ENCODE results near the gene MPG.

MPG gene

DNA sequence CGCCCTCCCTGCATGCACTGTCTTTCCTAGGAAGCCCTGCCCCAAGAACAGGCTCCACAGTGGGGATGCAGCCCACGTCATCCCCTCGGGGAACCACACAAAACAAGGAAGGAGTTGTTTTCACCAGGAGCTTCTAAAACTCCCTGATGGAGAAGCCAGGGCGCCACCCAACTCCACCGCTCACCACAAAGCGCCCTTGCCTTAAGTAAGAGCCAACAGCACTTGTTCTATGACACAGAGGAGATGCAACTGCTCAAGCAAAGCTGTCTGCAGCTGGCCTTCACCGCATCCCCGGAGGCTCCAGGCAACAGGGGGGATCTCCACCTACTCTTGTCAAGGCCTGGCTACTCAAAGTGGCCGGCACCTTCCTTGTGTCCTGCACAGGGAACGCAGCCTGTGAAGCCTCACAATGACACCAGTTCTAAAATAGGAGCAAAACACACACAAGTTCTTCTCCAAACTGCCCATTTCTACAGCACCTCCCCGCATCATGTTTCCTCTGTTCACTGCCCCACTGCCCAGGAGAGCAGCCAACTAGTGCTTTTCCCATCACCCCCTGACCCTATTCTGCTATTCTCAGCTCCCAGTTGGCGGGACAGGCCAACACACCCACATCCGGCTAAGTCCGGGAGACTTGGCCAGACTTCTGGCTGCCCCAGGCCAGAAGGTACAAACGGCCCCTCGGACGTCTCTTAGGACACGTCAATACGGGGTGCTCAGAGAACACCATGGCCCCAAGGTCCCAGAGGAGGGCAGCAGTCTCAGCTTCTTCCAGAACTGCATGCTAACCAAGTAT, 24.2 kb downstream of the MPG start:
- TF ChIP-seq, protein P1, sequence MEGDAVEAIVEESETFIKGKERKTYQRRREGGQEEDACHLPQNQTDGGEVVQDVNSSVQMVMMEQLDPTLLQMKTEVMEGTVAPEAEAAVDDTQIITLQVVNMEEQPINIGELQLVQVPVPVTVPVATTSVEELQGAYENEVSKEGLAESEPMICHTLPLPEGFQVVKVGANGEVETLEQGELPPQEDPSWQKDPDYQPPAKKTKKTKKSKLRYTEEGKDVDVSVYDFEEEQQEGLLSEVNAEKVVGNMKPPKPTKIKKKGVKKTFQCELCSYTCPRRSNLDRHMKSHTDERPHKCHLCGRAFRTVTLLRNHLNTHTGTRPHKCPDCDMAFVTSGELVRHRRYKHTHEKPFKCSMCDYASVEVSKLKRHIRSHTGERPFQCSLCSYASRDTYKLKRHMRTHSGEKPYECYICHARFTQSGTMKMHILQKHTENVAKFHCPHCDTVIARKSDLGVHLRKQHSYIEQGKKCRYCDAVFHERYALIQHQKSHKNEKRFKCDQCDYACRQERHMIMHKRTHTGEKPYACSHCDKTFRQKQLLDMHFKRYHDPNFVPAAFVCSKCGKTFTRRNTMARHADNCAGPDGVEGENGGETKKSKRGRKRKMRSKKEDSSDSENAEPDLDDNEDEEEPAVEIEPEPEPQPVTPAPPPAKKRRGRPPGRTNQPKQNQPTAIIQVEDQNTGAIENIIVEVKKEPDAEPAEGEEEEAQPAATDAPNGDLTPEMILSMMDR (IDR thresholded peaks at IDR 0.05; ENCODE audit: control insufficient read depth, insufficient read depth, low read depth, low read length, missing control alignments) = no peak
- no peak for DNase-seq (ENCODE audit: low read depth)
- no peak overlapping the region for H3K4me3 ChIP-seq (ENCODE audit: control insufficient read depth, low read depth, low read length)

DNA sequence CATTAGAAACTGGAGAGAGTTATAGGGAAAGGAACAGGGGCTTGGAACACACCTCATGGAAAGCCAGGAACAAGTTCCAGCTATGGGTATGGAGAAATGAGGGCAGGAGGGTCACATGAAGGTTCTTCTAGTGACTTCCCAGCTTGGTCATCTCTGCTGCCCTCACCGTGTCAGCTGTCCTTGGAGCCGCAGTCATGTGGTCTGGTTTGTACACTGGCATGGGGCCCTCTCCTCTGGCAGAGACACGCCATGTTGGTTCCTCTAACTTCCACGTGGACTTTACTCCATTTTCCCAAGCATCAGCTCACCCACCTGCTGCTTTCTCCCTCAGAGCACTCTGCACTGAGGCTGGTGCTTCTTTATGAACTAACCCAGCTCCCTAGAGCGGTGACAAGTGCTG, 26.3 kb downstream of the MPG start:
- TF ChIP-seq, protein P1 (IDR thresholded peaks at IDR 0.05; ENCODE audit: control insufficient read depth, insufficient read depth, low read depth, low read length, missing control alignments) = no peak
- H3K4me3 ChIP-seq (ENCODE audit: control insufficient read depth, low read depth, low read length) = no peak overlapping the region
- DNase-seq (ENCODE audit: low read depth) = no peak

DNA sequence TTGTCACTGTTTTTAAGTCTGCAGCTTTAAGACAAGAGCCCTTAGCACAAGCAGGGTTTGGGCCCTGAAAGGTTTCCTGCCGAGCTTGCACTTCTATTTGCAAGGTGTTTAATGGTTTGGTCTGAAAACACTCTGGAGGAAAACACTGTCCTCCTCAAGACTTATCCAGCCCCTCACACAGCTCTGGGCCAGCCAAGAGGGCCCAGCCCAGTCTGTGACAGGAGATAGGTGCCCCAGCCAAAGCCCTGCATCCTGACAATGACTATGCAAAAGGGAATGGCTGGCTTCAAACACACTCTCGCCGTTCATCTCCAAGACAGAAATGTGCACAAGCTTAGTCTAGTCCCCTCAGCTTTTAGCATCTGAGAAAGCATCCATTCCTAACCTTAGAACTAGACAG, 26.9 kb downstream of the MPG start:
- H3K4me3 ChIP-seq (ENCODE audit: control insufficient read depth, low read depth, low read length) = no peak overlapping the region
- TF ChIP-seq, protein P1 (IDR thresholded peaks at IDR 0.05; ENCODE audit: control insufficient read depth, insufficient read depth, low read depth, low read length, missing control alignments) = no peak
- DNase-seq (ENCODE audit: low read depth) = no peak

DNA sequence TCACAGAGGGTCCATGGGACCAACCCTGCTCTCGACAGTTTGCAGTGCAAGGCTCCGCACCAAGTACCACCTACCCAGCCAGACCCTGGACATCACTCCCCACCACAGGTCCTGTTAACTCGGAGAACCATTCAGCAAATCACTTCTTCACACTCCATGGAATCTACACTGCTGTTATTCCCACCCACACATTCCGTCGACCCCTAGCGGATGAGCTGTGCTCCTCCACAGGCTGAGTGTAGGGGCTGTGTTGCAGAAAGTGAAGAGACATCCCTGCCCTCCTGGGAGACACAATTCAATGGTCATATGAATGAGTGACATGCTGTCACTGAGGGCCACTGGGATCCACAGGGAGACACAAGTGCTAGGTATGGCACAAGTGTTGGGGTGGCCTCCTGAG, 27.5 kb downstream of the MPG start:
- DNase-seq (ENCODE audit: low read depth) = no peak
- TF ChIP-seq, protein P1 (IDR thresholded peaks at IDR 0.05; ENCODE audit: control insufficient read depth, insufficient read depth, low read depth, low read length, missing control alignments) = no peak
- H3K4me3 ChIP-seq (ENCODE audit: control insufficient read depth, low read depth, low read length) = no peak overlapping the region

DNA sequence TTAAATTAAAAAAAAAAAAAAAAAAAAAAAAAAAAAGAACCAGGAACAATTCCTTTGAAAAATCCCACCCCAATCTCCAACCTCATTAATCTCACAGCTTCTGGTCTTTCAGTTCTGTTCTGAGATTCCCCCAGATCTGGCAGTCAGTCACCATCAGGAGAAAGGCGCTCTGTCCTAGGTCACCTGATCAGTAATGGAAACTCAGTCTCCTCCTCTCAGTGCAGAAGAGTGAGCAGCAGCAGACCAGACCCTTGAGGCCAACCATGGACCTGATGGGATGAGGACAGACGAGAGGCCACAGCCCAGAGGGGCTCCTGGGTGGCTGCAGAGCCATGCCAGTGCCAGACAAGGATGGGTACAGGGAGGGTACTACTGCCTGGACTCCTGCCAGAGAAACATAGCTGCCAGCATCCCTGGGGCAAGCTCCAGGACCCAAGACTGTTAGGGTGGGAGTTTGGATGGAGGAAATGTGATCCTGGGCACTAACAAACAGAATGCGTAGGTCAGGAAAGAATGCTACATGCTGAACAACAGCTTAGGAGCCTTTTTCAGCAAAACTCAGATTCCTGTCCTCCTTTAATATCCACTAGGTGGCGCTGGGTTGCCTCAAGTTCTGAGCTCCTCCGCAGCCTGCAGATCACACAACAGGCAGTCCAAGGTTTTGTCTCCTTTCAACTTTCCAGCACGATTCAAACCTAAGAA, 28.7 kb downstream of the MPG start:
- TF ChIP-seq, protein P1 (IDR thresholded peaks at IDR 0.05; ENCODE audit: control insufficient read depth, insufficient read depth, low read depth, low read length, missing control alignments) = peak; percentile 83
- peak; percentile 55 for DNase-seq (ENCODE audit: low read depth)

DNA sequence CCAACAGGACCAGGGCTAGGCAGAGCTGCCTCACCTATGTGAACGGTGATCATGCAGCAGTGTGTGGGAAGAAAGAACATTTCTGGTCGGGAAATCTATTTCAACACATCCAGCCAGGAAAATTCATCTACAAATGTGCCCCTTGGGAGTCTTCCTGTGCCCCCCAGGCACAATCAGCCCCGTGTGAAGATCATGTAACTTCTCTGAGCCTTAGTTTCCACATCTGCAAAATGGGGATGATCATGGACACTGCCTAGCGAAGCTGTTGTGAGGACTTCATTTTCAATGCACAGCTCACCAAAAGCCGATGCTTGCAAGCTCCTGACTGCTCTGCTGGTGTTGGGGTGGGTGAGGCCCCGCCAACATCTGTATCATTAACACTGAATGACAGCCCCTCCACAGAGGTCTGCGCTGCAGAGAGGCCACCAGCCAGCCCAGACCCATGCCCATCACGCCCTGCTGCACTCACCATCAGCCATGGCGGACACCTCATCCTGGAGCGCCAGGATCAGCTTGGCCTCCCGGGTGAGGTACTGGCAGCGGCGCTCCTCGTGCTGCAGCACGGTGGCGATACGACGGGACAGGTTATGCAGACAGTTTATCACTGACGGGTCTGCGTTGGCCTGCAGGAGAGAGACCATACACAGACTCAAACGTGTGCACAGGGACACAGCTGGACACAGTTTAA, 34.3 kb downstream of the MPG start:
- TF ChIP-seq, protein P1 (IDR thresholded peaks at IDR 0.05; ENCODE audit: control insufficient read depth, insufficient read depth, low read depth, low read length, missing control alignments) = no peak
- no peak for DNase-seq (ENCODE audit: low read depth)
- no peak overlapping the region for H3K4me3 ChIP-seq (ENCODE audit: control insufficient read depth, low read depth, low read length)

More for the DNA sequence above, 28.7 kb downstream of the MPG start:
- no peak overlapping the region for H3K4me3 ChIP-seq (ENCODE audit: control insufficient read depth, low read depth, low read length)

All from AG09309 (cell line).